NCI-H2196 (cell line): Measurements from ENCODE around the gene PSMC6.
"Not testable (repeated sequence)": the region's sequence is repeated elsewhere in the genome, so short reads cannot be mapped to it uniquely, and the experiment has no call there.

Source experiments
- DNase-seq: peaks from one replicate; lab custom pipeline; 2025; ENCODE audit not compliant: unreplicated experiment; lab: John Stamatoyannopoulos, UW

The PSMC6 gene

DNA sequence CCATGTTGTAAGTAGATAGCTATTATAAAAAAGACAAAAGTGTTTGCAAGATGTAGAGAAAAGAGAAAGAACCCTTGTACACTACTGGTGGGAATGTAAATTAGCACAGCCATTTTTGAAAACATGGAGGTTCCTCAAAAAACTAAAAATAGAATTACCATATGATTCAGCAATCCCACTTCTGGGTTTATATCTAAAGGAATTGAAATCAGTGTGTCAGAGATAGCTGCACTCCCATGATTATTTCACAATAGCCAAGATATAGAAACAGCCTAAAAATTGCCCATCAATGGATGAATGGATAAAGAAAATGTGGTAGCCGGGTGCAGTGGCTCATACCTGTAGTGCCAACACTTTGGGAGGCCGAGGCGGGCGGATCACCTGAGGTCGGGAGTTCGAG, 9.2 kb downstream of the PSMC6 start:
- no peak for DNase-seq

DNA sequence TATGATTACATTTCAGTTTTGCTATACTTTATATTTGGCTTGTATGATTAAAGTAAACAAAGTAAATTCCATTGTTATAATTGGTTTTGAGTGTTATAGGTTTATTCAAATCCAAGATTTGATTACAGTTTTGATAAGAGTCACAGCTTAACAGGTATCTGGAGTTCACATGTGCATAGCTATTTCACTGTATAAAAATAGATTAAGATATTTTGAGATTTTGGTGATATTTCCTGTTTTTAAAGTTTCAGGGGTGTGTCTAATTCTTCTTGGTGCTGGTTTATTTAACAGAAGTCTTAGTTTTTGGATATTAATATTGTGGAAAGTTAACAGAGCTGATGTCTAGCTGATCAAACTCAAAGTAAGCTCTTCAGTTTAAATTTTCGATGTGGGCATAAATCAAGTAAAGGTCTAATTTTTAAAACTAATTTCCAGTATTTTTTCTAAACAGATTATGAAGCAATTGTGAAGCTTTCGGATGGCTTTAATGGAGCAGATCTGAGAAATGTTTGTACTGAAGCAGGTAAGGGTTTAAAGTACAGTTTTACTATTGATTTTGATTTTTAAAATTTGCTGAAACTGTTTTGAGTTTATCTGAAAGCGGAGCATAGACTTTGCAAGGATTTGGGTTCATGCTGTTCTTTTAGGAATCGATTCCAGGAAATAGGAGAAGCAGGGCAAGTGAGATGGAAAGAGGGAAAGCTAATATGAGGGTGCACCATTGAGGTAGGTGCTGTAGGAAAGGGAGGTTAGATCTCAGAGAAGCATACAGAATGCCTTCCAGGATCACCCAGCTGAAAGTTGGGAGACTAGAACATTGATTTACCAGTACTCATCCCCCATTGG, 16.7 kb downstream of the PSMC6 start:
- DNase-seq, result no peak

DNA sequence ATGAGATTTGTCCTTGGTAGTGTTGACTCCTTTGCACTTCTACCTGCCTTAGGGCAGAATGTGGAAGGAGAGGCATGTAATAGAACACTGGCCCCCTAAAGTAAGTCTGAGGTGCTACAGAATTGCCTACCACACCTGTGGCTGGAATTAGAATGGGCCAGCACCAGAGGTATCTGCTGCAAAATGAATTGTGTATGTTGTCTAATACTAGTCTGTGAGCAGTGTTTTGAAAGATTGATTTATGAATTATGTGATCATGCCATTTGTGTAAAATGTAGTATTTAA, 17.3 kb downstream of the PSMC6 start:
- DNase-seq, result no peak

DNA sequence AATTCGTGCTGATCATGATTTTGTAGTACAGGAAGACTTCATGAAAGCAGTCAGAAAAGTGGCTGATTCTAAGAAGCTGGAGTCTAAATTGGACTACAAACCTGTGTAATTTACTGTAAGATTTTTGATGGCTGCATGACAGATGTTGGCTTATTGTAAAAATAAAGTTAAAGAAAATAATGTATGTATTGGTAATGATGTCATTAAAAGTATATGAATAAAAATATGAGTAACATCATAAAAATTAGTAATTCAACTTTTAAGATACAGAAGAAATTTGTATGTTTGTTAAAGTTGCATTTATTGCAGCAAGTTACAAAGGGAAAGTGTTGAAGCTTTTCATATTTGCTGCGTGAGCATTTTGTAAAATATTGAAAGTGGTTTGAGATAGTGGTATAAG, 20.5 kb downstream of the PSMC6 start:
- DNase-seq, result not testable (repeated sequence)

DNA sequence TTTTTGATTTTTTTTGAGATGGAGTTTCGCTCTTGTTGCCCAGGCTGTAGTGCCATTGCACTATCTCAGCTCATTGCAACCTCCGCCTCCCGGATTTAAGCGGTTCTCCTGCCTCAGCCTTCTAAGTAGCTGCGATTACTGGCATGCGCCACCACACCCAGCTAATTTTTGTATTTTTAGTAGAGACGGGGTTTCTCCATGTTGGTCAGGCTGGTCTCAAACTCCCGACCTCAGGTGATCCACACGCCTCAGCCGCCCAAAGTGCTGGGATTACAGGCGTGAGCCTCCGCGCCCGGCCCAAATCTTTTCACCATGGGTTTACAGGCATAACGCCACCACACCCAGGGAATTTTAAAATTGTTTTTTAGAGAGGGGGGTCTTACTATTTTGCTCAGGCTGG, 22.0 kb downstream of the PSMC6 start:
- not testable (repeated sequence) for DNase-seq

DNA sequence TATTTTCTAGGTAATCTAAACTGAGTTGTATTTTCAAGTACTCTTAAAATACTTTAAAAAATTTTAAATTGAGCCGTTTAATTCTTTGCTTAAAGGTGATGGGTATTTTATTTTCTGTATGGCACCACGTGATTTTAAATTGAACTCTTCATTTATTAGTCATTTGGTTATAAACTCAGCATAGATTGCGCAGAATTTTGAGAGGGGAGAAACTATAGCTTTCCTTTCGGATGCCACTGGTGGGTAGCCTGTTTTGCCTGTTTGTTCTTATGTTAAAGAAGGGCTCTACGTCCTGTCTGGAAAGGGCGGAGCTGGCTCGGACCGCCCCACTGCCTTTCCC, 22.6 kb downstream of the PSMC6 start:
- DNase-seq, result no peak

DNA sequence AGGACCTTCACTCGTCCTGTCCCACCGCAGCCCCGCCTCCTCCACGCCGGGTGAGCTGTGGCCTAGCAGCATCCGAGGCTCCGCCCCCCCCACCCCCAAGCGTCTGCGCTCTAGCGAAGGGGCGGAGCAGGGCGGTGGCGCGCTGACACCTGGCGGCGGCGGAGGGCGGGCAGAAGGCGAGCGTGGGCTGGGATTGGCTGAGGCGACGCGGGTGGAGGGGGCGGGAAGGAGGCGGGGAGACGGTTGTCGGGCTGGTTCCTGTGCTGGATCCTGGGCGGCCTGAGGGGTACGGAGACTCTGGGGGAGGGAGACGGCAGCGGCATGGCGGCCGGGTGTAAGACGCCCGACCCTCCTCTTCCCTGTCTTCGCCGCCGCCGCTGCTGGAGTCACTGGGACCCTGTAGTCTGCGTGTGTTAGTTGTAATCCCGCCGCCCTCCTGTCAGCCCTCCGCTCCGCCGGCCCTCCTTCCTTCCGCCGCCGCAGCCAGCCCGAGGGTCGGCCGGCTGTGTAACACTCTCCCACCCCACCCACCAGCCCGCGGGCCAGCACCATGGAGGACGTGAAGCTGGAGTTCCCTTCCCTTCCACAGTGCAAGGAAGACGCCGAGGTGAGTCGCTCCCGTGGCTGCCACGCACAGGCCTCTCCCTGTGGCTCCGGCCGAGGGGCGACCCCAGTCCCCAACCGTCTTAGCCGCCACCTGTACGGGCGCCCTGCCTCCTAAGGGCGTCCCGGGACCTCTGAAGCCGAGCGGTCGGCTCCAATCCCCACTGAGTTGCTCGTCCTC, 23.1 kb downstream of the PSMC6 start, which contains the start of gene STYX:
STYX (plus strand) TSS at position 242 of the 784 bp plus-strand sequence; CDS start at position 551, 309 bp downstream.
- peak; percentile 98 for DNase-seq

DNA sequence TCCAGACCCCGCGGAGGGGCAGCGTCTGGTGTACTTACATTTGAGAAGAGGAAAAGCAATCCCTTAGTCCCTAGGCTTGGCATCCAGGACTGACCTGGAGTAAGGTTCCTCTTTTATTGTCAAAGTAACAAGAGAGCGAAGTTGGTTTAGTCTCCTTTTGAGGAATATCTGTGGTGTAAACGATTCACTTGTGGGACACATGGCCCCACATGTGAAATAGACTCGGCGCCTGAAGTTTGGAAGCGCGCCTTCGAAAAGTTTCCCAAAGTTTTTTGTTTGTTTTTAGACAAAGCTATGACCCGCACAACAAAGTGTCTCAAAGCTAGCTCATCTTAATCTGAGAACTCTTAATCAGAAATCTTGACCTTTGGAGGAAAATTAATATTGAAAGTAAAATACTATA, 23.7 kb downstream of the PSMC6 start:
- DNase-seq, result no peak

DNA sequence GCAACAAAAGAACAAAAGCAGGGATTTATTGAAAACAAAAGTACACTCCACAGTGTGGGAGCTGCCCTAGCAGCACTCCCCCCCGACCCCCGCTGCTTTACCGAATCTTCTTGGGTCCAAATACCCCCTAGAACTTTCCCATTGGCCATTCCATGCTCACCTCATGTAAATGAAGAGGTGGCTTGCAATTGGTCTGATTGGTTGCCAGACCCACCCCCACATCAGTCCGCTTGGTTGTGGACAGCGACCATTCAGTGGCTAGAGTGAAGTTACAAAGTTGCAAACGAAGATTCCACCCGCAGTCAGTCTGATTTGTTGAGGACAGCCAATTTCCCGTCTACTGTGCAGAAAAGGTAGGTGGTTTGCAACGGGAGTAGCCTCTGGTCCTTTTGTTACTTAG, 26.8 kb downstream of the PSMC6 start:
- no peak for DNase-seq

DNA sequence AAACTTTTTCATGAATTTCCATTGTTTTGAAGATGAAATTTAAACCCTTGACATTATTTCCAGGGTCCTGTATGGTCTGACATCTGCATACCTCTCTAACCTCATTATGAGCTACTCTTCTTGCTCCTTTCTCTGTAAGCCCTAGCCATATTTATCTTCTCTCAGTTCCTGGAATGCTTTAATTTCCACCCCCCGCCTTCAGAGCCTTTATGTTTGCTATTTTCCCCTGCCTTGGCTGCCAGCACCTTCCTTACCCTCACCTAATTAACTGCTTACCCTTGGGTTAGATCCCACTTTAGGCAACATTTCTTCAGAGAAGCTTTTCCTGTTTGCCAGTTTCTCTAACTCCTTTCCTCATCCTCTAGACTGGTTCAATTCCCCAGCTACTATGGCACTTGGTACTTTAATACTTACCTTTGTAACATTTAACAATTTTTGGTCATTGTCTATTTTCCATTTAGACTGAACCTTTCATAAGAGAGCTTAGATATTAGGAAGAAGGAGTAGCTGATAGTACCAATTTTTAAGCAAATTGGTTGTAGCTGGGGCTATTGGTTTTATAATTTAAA, 29.0 kb downstream of the PSMC6 start:
- DNase-seq, result no peak

DNA sequence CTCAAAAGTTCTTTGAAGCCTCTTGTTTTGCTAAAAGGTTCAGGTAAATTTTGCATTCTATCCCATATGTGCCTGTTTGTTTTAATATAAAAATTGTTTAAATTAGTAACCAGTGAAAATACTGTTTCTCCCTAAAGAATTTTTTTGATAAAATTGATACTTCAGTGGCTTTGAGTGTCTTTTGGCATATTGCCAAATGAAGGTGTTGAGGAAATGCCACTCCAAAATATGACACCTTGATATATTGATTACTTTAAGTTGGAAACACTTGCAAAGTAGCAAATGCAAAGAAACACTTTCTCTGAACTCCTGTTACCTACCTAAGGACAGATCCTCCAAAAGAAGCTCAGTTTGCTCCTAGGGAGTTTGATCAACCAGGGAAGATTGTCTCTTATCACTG, 31.4 kb downstream of the PSMC6 start:
- no peak for DNase-seq

DNA sequence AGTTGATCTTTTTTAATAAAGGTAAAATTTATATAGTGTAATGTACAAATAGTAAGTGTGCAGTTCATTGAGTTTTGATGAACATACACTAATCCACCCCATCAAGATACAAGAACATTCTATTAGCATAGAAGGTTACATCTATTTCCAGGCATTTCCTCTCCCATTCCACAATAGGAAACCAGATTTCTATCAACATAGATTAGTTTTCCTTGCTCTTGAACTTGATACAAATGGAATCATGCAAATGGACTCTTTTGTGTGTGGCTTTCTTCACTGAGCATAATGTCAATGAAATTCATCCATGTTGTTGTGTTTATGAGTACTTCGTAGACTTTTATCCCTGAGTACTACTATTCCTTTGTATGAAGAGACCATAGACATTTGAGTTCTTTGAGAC, 33.8 kb downstream of the PSMC6 start:
- no peak for DNase-seq

DNA sequence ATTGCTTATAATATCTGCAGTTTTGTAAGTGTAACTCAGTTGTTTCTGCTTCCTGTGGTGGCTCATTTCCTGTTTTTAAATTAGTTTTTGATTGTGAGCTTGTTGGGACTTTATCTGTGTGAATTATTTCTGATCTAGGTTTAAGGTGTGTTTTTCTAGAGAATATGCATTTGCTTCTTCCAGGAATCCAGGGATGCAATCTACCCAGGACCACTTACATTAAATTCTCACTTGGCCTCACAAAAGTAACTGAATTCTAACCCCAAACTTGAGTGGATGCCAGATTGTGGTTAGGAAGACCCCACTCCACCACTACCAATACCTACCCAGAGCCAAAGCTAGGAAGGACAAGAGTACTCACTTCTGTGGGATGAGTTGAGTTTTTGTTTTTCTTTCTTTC, 34.9 kb downstream of the PSMC6 start:
- DNase-seq, result no peak

DNA sequence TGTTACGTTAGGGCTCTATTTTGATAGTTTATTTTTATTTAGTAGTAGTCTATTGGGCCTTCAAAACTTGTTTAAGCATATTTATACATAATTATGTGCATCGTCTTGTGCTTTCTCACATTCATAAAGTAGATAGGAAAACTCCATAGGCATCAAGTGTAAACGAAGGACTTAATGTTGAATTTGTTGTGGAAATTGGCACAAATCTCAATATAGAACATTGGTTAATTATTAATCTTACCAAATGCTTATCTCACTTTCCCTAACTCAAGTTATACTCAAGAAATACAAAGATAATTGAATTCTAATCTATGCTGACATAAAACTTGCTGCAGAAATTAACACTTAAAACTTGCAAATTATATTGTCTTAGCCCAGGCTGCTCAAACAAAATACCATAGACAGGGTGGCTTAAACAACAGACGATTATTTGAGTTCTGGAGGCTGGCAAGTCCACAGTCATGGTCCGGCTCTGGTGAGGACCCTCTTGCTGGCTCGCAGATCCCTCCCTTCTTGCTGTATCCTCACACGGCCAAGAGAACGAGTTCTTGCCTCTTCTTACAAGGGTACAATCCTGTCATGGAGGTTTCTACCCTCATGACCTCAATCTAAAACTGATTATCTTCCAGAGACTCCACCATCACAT, 41.8 kb downstream of the PSMC6 start:
- no peak for DNase-seq

DNA sequence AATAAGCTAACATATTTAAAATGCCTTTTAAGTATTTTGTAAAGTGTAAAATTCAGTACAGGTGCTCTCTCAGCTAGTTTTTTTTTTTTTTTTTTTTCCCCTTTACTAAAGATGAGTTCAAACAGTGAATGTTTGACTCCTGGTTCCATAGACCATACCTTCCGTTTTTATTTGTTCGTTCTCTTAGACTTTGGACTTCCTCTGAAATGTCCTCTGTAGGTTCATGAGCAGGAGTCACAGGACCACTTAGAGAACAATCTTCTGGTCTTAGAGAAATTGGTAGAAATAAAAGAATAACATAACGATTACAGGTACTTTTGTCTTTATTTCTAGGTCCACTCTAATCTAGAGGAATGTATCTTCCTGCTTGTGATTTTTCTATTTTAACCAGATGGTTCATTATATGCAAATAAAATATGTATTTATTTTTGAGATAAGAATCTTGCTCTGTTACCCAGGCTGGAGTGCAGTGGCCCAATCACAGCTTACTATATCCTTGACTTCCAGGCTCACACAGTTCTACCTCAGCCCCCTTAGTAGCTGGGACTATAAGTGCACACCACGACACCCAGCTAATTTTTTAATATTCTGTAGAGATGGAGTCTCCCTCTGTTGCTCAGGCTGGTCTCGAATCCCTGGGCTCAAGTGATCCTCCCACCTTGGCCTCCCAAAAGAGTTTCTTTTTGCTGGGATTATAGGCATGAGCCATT, 48.8 kb downstream of the PSMC6 start:
- DNase-seq, result no peak

DNA sequence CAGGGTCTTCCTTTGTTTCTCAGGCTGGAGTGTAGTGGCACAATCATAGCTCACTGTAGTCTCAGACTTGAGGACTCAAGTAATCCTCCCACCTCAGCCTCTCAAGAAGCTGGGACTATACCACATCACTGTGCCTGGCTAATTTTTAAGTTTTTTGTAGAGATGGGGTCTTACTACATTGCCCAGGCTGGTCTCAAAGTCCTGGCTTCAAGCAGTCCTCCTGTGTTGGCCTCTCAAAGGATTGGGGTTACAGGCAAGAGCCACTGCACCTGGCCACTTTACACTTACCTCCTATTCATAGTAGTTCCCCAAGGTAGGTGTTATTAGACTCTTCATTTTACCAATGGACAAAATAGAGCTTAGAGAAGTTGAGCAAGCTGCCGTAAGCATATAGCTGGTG, 52.1 kb downstream of the PSMC6 start:
- DNase-seq, result no peak

DNA sequence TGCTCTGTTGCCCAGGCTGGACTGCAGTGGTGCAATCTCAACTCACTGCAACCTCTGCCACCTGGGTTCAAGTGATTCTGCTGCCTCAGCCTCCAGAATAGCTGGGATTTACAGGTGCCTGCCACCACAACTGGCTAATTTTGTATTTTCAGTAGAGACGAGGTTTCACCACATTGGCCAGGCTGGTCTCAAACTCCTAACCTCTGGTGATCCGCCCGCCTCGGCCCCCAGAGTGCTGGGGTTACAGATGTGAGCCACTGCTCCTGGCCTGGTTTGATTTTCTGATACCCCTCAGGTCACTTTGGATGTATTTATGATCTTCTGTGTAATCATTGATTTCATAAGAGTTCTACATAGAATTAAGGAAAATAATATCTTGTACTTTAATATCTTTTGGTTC, 55.9 kb downstream of the PSMC6 start:
- not testable (repeated sequence) for DNase-seq

DNA sequence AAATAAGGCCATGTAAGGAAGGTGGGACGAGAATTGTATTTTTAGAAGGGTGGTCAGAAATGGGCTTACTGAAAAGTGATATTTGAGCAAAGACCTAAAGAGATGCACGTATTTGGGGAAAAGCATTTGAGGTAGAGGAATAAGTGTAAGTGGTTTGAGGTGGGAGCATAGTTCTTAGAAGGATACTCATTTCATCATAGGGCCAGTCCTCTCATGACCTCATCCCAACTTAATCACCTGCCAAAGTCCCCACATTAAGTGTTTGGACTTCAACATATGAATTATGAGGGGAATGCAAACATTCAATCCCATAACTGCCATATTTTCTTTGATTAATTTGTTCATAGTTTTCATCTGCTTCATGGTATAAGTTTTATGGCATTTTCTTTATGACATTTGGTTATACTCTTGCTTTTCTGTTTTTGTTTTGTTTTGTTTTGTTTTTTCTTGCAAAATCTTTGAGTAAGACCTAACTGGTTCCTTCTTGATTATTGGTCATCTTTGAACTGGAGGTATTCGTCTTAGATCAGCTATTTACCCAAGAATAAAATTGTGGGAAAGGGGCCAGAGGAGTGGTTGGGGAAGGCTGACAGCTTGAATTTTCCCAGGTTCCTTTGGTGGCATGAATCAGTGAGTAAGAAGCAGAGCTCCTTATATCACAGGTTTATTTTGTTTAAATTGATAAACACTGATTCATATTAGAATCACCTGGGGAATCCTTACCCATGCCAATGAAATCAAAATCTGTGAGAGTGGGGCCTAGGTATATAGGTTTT, 60.2 kb downstream of the PSMC6 start:
- no peak for DNase-seq

DNA sequence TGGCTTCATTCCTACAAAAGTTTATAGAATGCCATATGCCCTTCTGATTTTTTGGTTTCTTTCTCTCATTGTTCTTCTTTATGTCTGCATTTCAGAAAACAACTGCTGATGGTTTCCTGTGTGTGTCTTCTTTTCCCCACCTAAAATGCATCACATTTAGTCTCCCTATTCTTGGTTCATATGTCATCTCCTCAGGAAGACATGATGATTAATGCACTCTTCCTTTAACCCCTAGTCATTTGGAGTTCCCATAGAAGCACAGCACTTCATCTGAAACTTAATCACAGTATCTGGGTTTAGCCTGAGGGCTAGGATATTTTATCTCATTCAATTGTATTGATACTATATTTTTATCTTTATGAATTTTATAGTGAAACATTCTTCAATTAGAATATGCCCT, 62.9 kb downstream of the PSMC6 start:
- DNase-seq, result no peak

DNA sequence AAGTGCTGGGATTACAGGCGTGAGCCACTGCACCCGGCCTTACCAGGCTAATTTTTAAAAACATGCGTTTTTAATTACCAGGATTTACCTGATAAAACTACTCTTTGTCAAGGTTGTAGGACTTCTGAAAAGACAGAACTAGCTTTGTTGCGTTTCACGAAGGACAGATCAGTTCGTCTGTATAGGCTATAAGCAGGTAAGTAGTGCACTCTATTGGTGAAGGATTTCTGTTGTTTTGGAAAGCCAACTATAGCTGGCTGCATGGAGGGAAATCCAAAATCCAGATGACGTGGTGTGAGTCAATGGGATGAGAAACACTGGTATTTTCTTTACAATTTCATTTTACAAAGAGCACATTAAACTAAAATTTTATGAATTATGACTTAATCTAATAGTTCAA, 69.8 kb downstream of the PSMC6 start:
- no peak for DNase-seq
